ENCODE results near the gene DTX1.
A peak's percentile ranks its signal among the peaks of the same experiment; 100 is the strongest.

The DTX1 gene

DNA sequence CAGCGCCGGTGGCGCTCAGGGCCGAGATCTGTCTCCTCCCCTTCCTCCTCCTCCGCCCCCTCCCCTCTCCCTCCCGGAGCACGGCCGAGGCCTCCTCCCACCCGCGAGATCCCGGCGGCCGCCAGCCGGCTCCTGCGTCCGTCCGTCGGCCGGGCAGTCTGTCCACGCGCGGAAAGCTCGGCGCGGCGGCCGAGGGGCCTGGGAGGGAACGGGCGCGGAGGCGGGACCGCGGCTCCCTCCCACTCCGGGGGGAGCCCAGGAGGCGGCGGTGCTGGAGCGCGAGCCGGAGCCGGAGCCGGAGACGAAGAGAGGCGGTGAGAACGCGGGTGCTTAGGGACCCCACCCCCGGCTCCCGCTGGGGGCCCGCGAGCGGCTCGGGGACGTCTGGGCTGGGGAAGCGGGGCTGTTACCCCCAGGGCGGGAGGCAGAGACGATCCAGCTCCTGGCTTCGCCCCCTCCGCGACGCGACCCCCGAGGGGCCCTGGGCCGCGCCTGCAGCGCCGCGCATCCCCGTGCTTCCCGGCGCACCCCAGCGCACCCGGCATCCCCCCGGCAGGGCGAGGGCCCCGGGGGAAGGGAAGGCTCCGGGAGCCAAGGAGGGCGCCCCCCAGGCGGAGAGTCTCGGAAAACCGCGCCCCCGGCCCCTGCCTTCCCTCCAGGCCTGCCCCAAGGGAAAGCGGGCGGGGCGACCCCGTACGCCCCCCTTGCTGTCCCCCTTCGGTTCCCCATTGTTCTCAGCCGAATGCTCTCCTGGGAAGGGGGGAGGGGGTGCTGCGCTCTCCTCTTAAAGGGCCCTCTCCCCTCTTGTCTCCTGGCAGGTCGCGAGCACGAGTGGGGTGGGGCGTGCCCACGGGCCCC, at the start of gene DTX1:
Gene DTX1, plus strand, starts transcription at position 100 of the 858 bp plus-strand sequence. CDS start 1,463 bp downstream, outside the sequence.
- no peak for DNase-seq

DNA sequence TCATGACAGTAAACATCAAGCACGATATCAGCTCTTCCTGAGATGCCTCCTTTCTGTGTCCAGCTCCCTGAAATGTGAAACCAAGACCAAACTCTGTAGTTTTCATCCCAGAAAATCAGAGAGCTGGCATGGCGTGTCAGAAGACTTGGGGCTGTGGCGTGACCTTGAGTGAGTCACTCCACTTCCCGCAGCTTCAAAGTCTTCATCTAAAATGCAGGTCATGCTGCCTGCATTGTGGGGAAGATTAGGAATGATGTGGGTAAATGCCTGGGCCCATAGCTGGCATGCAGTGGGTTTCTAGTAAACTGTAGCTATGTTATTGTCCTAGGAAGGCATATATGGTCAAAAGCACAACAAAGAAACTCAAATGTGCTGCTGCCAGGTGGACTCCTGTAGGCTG, 49.4 kb upstream of the DTX1 start:
- DNase-seq, result no peak

DNA sequence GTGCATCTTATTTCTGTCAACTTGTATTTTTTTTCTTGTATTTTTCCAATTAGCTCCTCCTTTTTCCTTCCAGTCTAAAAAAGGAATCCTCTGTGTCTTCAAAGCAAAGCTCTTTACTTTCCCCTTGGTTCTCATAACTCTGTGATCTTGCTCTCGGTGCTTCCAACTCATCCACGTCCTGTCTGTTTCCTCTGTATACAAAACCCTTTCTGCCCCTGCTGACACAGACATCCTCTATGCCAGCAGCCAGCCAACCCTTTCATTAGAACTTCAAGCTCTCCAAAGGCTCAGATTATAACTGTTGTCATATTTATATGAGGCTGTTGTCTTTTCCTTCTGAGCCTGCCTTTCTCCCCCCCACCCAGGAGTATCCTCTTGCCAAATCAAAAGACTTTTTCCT, 45.8 kb upstream of the DTX1 start:
- no peak for DNase-seq

DNA sequence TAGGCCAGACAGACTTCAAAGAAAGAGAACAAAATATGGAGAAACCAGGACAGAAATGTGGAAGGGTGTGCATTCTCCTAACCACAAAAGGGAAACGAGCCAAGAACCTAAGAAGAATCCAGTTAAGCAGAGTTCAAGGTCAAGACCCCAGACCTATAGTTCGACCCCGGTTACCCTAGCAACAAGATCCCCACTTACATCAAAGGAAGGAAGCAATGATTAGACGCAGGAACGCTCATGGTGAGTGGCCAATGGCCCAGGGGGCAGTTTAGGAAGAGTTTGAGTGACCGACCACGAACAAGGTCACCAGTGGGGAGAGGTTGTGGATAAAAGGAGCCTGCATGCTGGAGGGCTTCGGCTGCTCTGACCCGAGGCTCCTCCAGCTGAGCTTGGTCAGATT, 42.0 kb upstream of the DTX1 start:
- DNase-seq, result no peak

DNA sequence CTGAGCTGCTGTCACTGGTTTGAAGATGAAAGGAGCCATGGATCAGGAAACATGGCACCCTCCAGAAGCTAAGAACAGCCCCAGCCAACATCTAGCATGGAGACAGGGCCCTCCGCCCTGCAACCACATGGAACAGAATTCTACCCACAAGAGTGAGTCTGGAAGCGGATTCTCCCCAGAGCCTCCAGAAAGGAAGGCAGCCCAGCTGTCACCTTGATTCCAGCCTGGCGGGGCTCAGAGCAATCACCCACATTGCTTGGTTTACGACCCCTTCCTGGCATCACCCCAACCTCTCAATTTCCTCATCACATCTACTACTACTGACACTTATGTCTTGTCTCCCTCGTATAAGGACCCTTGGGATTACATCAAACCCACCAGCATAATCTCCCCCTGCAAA, 39.7 kb upstream of the DTX1 start:
- DNase-seq, result no peak

DNA sequence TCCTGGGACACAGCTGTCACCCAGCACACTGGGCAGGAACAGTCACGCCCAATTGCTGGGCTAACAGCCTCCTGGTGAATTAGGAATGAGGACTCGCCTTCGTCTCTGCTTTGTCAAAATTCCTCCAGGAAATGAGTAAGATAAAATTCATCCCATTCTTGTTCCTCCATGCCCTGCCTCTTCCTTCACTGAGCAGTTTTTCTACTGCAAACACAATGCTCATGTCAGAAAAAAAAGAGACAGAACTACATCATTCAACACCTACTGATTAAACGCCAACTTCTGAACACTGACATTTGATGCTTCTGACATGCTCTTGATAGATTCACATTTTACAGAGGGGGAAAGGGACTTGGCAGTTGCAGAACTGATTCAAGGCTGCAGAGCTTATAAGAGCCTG, 37.5 kb upstream of the DTX1 start:
- no peak for DNase-seq

DNA sequence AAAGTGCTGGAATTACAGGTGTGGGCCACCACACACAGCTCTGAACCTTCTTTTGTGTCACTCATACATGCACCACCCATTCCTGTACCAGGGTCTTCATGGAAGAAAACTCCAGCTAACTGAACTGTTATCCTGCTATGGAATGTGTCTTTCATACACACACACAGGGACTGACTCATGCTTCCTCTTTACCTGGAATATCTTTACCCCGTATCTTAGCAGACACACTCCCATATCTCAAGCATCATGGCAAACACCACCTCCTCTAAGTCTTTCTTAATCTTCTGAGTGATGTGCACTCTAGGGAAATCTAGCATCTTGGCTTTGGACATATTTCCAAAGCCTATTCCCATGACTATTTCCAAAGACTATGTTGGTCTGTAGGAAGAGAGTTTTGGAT, 35.0 kb upstream of the DTX1 start:
- DNase-seq, result no peak

DNA sequence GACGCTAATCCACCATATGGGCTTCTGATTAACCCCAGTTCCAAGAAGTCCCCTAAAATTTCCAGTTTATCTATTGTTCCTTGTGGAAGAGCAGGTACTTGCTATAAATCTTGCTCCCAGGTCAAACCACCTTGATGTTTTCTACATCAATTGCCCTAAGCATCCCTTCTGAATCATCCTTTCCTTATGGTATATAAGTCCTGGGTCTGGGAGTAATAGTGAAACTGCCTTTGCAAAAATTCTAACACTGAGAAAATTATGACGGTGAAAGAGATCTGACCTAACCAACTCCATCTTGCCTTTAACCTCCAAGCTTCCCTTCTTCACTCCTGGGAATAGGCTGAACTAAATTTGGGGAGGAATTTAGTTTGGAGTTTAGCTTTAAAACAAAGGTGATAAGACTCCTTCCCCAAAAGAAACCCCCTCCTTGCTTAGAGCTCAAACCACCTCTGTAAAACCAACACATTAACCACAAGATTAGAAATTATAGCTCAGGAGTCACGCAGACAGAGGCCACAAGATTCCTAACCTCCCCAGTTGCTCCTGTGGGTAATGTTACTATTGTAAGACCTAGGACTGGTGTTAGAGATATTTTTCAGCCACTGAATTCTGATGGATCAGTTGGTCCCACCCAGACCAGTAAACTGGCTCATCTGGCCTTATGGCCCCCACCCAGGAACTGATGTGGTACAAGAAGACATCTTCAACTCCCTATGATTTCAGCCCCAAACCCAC, 33.8 kb upstream of the DTX1 start:
- no peak for DNase-seq

DNA sequence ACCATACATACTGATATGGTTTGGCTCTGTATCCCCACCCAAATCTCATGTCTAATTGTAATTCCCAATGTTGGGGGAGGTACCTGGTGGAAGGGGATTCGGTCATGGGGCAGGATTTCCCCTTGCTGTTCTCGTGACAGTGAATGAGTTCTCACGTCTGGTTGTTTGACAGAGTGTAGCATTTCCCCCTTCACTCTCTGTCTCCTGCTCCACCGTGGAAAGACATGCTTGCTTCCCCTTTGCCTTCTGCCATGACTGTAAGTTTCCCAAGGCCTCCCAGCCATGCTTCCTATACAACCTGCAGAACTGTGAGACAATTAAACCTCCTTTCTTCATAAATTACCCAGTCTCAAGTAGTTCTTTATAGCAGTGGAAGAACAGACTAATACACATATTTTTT, 28.8 kb upstream of the DTX1 start:
- no peak for DNase-seq

DNA sequence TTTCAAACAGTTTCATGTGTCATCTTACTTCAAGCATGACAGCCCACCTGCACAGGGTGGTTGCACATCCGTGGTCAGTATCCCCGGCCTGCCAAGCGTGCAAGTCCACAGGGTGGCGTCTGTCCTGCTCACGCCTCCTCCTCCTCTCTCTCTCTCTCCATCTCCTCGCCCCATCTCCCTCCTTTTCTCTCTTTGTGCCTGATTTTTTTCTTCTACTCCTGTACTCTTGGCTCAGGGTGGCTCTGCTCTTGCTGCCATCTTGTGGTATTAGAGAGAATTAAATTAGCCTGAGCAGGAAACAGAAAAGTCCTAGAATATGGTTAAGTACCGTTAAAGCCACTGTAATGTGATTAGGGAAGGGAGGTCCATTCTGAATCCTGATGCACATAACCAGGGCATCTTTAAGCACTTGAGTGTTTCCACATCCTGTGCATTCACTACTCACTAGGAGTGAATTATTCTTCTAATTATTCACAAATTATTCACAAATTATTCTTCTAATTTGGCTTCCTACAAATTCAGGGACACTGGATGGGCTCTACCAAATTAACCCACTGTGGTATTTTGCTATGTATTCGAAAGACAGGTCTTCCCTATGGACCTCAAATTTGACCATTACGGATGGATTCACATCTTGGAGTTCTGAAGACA, 25.5 kb upstream of the DTX1 start:
- DNase-seq, result peak; percentile 44

DNA sequence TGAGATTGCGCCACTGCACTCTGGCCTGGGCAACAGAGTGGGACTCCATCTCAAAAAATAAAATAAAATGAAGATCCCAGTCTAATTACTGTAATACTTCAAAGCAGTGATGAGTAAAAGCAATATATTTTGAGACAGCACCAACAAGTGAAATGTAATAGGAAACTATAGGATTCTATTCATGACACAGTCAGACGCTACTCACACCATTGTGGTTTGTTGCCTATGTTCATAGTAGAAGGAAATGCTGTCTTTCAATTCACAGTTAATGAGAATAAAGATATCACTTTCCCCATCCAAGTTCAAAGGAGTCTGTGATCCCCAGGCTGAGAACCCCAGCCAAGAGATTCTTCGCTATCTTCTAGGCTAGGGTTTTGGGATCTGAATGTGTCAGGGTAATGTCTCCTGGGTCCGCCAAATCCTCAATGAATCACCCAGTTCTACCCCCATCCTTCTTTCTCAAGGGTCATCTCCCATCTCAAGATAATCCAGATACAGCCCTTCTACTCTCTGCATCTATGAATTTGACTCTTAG, 16.6 kb upstream of the DTX1 start:
- no peak for DNase-seq

DNA sequence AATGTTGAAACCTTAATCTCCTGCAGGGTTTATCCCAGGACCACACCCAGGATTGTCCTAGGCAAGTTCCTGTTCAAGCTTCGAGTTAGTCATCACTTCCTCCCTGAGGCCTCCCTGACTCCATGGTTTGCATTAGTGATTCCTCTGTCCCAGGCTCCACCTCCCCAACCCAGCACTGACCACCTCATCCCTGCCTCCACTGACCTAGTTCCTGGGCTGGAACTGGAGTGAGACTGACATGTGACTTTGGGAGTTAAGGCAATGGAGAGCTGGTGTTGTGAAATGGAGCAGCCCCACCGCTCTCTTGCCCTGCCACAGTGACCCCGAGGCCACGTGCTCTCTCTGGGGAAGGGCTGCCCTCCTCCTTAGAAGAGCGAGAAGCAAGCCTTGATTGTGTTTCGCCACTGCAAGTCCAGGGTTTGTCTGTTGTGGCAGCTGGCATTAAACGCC, 15.8 kb upstream of the DTX1 start:
- DNase-seq, result peak; percentile 37

DNA sequence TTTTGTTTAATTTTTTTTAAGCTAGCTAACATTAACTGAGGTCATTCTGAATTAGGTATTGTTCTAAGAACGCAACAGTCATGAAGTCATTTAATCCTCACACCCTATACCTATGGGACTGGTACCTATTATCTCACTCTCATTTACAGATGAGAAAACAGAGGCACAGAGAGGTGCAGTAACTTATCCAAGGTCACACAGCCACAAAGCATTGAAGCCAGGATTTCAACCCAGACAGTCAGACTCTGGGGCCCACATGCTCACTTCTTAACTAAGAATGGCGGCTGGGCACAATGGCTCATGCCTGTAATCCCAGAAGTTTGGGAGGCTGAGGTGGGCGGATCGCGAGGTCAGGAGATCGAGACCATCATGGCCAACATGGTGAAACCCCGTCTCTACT, 15.0 kb upstream of the DTX1 start:
- no peak for DNase-seq

DNA sequence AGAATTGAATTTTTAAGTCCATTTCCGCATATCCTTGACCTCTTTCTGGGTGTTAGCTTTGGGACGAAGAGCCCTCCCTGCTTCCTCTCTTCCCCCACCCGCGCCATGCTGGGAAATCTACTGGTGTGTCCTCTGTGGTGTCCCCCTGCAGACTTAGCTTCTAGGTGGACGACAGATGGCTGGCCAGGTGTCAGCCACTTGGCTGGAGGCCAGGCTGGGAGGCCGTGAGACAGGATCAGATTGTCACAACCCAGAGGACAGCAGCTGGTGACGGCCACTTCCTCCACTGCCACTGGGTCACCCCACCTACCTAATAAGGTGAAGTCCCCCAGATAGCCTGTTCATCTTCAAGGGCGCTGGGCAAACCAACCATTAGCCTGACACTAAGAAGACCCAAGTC, 13.3 kb upstream of the DTX1 start:
- no peak for DNase-seq

DNA sequence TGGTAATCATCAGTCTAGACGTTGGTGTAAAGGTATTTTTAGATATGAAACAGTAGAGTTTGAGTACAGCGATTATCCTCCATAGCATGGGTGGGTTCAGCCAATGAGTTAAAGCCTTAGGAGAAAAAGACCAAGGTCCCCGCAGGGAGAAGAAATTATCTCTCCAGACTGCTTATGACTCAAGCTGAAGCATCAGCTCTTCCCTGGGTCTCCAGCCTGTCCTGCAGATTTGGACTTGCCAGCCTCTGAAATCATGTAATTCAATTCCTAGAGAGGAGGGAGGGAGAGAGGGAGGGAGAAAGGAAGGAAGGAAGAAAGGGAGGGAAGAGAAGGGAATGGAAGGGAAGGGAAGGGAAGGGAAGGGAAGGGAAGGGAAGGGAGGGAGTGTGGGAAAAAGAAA, 12.0 kb upstream of the DTX1 start:
- no peak for DNase-seq

DNA sequence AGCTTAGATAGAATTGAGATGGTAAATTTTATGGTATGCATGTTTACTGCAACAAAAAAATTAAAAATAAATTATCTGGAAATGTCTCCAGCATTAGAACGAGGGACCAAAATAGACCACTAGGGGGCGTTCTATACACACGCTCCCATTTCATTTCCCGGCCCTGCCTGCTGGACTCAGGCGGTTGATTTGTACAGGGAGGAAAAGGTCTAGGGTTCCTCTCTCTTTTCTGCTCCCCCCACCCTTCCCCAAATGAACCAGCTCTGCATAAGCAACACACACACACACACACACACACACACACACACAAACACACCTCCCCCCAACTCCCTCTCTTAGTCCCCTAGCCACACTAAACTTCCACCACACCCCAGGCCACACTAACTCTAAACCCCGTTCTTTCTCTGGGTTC, 7.8 kb upstream of the DTX1 start:
- peak; percentile 83 for DNase-seq

DNA sequence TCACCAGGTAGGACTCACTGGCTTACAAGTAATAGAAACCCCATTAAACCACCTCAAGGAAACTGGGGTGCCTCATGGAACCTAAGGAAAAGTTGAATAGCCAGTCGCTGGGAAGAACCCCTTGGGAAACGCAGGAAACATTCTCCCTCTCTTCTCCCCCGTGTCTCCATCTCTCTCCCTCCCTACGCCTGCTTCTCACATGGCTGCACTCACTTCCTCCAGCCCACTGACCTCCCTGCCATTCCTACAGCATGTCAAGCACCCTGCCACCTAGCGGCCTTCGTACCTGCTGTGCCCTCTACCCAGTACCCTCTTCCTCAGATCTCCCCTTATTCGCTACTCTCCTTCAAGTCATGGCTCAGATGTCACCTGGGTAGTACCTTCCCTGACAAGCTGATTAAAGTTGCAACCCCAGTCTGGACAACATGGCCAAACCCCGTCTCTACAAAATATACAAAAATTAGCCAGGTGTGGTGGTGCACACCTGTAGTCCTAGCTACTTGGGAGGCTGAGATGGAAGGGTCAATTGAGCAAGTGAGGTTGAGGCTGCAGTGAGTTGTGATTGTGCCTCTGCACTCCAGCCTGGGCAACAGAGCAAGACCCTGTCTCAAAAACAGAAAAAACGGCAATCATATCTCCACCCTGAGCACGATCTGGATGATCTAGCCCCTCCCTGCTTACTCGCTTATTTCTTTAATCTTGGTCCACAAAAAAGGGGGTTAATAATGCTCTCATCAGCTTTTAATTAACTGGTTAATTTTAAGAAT, 6.4 kb upstream of the DTX1 start:
- peak; percentile 37 for DNase-seq

DNA sequence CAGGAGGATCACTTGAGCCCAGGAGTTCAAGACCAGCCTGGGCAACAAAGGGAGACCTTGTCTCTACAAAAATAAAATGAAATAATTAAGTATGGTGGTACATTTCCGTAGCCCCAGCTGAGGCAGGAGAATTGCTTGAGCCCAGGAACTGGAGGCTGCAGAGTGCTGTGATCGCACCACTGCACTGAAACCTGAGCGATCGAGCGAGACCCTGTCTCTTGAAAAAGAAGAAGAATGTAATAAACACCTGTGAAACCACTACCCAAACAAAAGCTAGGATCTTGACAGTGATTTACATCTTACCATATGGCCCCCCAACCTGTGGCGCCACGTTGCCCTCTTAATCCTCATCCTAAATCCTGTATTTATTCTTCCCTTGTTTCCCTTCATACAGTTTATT, 5.7 kb upstream of the DTX1 start:
- no peak for DNase-seq

DNA sequence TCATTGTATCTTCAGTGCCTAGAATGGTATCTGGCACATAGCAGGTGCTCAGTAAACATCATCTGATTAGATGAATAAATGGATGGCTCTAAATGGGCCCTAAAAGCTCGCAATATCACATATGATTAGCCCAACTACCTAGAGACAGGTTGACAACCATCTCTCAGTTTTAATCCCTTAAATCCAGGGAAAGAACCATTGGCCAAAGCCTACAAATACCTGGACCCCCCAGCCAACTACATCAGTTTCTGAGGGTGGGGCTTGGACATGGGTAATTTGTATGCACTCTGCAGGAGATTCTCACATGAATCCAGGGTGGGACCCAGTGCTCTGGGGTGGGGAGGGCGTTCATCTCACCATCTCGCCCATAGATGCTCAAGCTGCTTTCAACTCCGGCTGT, 4.8 kb upstream of the DTX1 start:
- DNase-seq, result no peak

DNA sequence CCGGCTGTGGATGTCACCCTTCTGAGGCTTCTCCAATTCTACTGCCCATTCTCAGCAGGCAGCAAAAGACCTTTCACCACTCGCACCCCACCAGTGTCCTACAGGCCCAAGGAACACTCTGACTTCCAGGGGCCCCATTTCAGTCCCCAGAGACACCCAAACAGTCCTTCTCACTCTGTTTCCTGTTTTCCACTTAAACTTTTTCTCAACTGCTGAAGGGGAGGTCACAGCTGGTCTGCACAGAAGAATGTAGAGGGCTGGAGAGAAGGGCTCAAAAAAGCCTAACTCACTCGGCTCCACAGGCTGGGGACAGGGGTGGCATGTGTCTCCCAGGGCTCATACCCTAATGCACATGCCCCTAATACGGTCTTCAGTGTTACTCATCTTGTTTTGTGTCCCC, 4.2 kb upstream of the DTX1 start:
- no peak for DNase-seq

DNA sequence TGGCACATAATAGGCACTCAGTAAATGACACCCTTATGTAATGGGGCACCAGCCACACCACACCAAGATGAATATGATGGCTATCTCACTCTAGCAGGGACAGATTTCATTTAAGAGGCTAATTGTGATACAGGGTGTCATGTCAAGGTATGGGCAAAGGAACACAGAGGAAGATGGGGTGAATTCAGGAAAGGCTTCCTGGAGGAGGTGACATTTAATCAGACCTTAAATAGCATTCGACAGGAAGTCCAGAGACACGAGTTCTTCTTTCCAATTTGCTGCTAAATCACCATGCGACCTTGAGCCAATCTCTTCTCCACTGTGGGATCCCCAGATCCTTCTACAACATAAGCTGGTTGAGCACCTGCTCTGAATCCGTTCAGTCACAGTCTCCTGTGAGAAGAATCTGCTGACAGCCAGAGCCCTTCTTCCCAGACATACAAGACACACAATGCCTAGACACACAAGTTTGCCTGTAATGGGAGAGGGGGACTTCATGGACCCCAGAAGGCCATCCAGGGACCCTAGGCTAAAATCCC, 1.5 kb upstream of the DTX1 start:
- DNase-seq, result no peak

DNA sequence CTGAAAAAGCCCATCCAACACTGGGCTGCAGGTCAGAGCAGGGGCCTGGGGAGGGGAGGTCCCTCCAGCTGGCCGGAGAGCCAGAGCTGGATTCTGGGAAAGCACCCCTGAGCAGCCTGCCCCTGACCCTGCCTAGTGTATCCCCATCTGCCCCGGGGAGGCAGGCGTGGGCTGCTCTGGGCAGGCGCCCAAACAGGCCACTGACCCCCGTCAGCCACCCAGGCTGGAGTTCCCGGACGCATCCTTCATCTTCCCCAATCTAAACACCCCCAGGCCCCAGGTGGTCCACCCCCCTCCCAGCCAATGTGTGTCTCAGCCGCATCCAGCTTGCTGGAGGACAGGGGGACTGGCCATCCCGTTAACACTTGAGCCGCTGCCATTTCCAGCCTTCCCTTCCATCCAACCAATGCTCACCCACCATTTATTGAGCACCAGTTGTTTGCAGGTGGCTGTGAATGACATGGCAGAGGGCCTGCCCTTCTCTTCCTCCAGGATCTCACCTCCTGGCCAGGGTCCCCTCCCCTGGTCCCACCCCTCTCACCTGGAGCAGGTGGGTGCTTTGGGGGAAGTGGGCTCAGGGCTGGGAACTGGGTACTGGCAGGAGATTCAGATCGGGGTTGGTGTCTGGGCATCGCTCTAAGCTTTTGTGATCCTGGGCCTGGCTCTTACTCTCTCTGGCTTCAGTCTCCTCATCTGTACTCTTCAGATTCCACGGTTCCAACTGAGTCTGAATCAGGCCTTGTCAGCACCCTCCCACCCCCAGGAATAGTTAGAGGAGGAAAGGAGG, 743 bp upstream of the DTX1 start:
- no peak for DNase-seq

Data from OCI-M1 (cell line).